ENCODE results near the gene SND1.

SND1 gene

GRCh38 chr7:127782075-127782474 lies 130.1 kb downstream of the SND1 start:
- Mint-ChIP-seq H3K4me1 (peaks cover 20% of the 10 kb centered on the region), H3K4me3 (no peak overlapping the region), H3K9me3 (no peaks in the 10 kb centered on the region), H3K27me3 (no peaks in the 10 kb centered on the region), H3K27ac (no peak overlapping the region)
- ATAC-seq (no peak), DNase-seq (no peak)

- Mint-ChIP-seq H3K27ac (no peak overlapping the region), H3K4me3 (no peak overlapping the region), H3K4me1 (peaks cover 28% of the 10 kb centered on the region), H3K9me3 (no peaks in the 10 kb centered on the region), H3K27me3 (no peaks in the 10 kb centered on the region)
- ATAC-seq (no peak), DNase-seq (no peak)
These were observed 130.9 kb downstream of the SND1 start for GRCh38 chr7:127782654-127783559.

- no peak for ATAC-seq
- H3K4me3 Mint-ChIP-seq = no peak overlapping the region
- H3K9me3 Mint-ChIP-seq = no peaks in the 10 kb centered on the region
- H3K27ac Mint-ChIP-seq = no peak overlapping the region
- peaks cover 30% of the 10 kb centered on the region for H3K4me1 Mint-ChIP-seq
- H3K27me3 Mint-ChIP-seq = no peaks in the 10 kb centered on the region
- DNase-seq = no peak
These were observed 134.2 kb downstream of the SND1 start for GRCh38 chr7:127786184-127786583.

- ATAC-seq = no peak
- no peak overlapping the region for H3K4me3 Mint-ChIP-seq
- no peaks in the 10 kb centered on the region for H3K9me3 Mint-ChIP-seq
- H3K27me3 Mint-ChIP-seq = no peaks in the 10 kb centered on the region
- DNase-seq = no peak
- no peak overlapping the region for H3K27ac Mint-ChIP-seq
- peaks cover 40% of the 10 kb centered on the region for H3K4me1 Mint-ChIP-seq
These were observed 137.0 kb downstream of the SND1 start for GRCh38 chr7:127789031-127789430.

GRCh38 chr7:127791446-127792189 lies 139.6 kb downstream of the SND1 start:
- Mint-ChIP-seq H3K27me3 (no peaks in the 10 kb centered on the region), H3K27ac (no peak overlapping the region), H3K9me3 (no peaks in the 10 kb centered on the region), H3K4me1 (peaks cover 49% of the 10 kb centered on the region), H3K4me3 (no peak overlapping the region)
- no peak for DNase-seq
- no peak for ATAC-seq

- peaks cover 47% of the 10 kb centered on the region for H3K4me1 Mint-ChIP-seq
- peak; percentile 16 to 27 for DNase-seq
- no peaks in the 10 kb centered on the region for H3K27me3 Mint-ChIP-seq
- H3K27ac Mint-ChIP-seq = peak overlapping the region in 1 of 2 donors; percentile 23
- H3K9me3 Mint-ChIP-seq = no peaks in the 10 kb centered on the region
- H3K4me3 Mint-ChIP-seq = no peak overlapping the region
- no peak for ATAC-seq
These were observed 140.7 kb downstream of the SND1 start for GRCh38 chr7:127792528-127793342.

GRCh38 chr7:127793582-127793981 lies 141.6 kb downstream of the SND1 start:
- Mint-ChIP-seq H3K27ac (no peak overlapping the region), H3K27me3 (no peaks in the 10 kb centered on the region), H3K4me3 (no peak overlapping the region), H3K9me3 (no peaks in the 10 kb centered on the region), H3K4me1 (peaks cover 53% of the 10 kb centered on the region)
- no peak for DNase-seq
- no peak for ATAC-seq

GRCh38 chr7:127794136-127794535 lies 142.1 kb downstream of the SND1 start:
- Mint-ChIP-seq H3K4me3 (no peak overlapping the region), H3K27me3 (no peaks in the 10 kb centered on the region), H3K4me1 (peaks cover 55% of the 10 kb centered on the region), H3K27ac (no peak overlapping the region), H3K9me3 (no peaks in the 10 kb centered on the region)
- no peak for ATAC-seq
- DNase-seq = no peak

- Mint-ChIP-seq H3K4me3 (no peak overlapping the region), H3K9me3 (no peaks in the 10 kb centered on the region), H3K27ac (no peak overlapping the region), H3K27me3 (no peaks in the 10 kb centered on the region), H3K4me1 (peaks cover 55% of the 10 kb centered on the region)
- ATAC-seq = no peak
- DNase-seq = no peak
These were observed 142.6 kb downstream of the SND1 start for GRCh38 chr7:127794551-127794950.

GRCh38 chr7:127798023-127798422 lies 146.0 kb downstream of the SND1 start:
- no peak overlapping the region for H3K4me3 Mint-ChIP-seq
- peak overlapping the region in 1 of 2 donors; percentile 61 for H3K27ac Mint-ChIP-seq
- DNase-seq (no peak), ATAC-seq (no peak)
- H3K4me1 Mint-ChIP-seq = peaks cover 38% of the 10 kb centered on the region
- no peaks in the 10 kb centered on the region for H3K27me3 Mint-ChIP-seq
- no peaks in the 10 kb centered on the region for H3K9me3 Mint-ChIP-seq

GRCh38 chr7:127798769-127799372 lies 146.9 kb downstream of the SND1 start:
- ATAC-seq = no peak
- H3K27ac Mint-ChIP-seq = no peak overlapping the region
- DNase-seq = no peak
- H3K27me3 Mint-ChIP-seq = no peaks in the 10 kb centered on the region
- H3K4me3 Mint-ChIP-seq = no peak overlapping the region
- H3K9me3 Mint-ChIP-seq = no peaks in the 10 kb centered on the region
- peaks cover 33% of the 10 kb centered on the region for H3K4me1 Mint-ChIP-seq

- ATAC-seq = no peak
- Mint-ChIP-seq H3K4me3 (no peak overlapping the region), H3K27ac (no peak overlapping the region), H3K9me3 (no peaks in the 10 kb centered on the region), H3K4me1 (peaks cover 29% of the 10 kb centered on the region), H3K27me3 (no peaks in the 10 kb centered on the region)
- DNase-seq = no peak
These were observed 147.7 kb downstream of the SND1 start for GRCh38 chr7:127799535-127800305.

GRCh38 chr7:127802845-127803244 lies 150.9 kb downstream of the SND1 start:
- Mint-ChIP-seq H3K9me3 (no peaks in the 10 kb centered on the region), H3K4me3 (no peak overlapping the region), H3K27ac (no peak overlapping the region), H3K4me1 (peaks cover 17% of the 10 kb centered on the region), H3K27me3 (no peaks in the 10 kb centered on the region)
- DNase-seq (no peak), ATAC-seq (no peak)

GRCh38 chr7:127803626-127804025 lies 151.6 kb downstream of the SND1 start:
- Mint-ChIP-seq H3K27ac (no peak overlapping the region), H3K4me1 (peaks cover 9% of the 10 kb centered on the region), H3K4me3 (no peak overlapping the region), H3K9me3 (no peaks in the 10 kb centered on the region), H3K27me3 (no peaks in the 10 kb centered on the region)
- ATAC-seq (no peak), DNase-seq (no peak)

GRCh38 chr7:127807340-127807739 lies 155.3 kb downstream of the SND1 start:
- H3K9me3 Mint-ChIP-seq = no peaks in the 10 kb centered on the region
- no peaks in the 10 kb centered on the region for H3K27me3 Mint-ChIP-seq
- no peak overlapping the region for H3K27ac Mint-ChIP-seq
- no peak overlapping the region for H3K4me3 Mint-ChIP-seq
- DNase-seq (no peak), ATAC-seq (no peak)
- H3K4me1 Mint-ChIP-seq = peaks cover 7% of the 10 kb centered on the region
